Calu3 (cell line): ENCODE measurements around the gene SHISA9. TPM values are rescaled to one million over a fixed set of nuclear protein-coding genes. Genes with fewer than 3 reads are reported as not detected.

Experiments
- BruUV-seq: library from RNA; stranded (reverse); fragments of 400-500 nt; replicated peaks from 2 replicates; lab custom pipeline; 2021; lab: Mats Ljungman, UMichigan
- CTCF ChIA-PET: fragments of 300-600 bp; sonication (Branson Sonifier 250); formaldehyde crosslinking; loops from one replicate; lab custom pipeline; 2022; ENCODE audit warnings: antibody characterized with exemption; lab: Charles Lee
- DNase-seq: peaks from one replicate; pipeline ENCODE4 v3.0.0; 2022
- H3K27ac Mint-ChIP-seq: one replicate; pipeline ENCODE4 v1.8.0; 2022; ENCODE audit warnings: mixed read lengths; ENCODE audit not compliant: unreplicated experiment
- H3K27me3 Mint-ChIP-seq: one replicate; pipeline ENCODE4 v1.8.0; 2022; ENCODE audit warnings: mixed read lengths; ENCODE audit not compliant: unreplicated experiment
- H3K36me3 Mint-ChIP-seq: one replicate; pipeline ENCODE4 v1.8.0; 2022; ENCODE audit warnings: mild to moderate bottlenecking, moderate library complexity, mixed read lengths; ENCODE audit not compliant: insufficient read depth, unreplicated experiment
- H3K4me1 Mint-ChIP-seq: one replicate; pipeline ENCODE4 v1.8.0; 2022; ENCODE audit warnings: mild to moderate bottlenecking, low read depth, mixed read lengths; ENCODE audit not compliant: unreplicated experiment
- H3K4me3 Mint-ChIP-seq: one replicate; pipeline ENCODE4 v1.8.0; 2022; ENCODE audit warnings: mild to moderate bottlenecking, low read depth, moderate library complexity, mixed read lengths; ENCODE audit not compliant: unreplicated experiment
- H3K9me3 Mint-ChIP-seq: one replicate; pipeline ENCODE4 v1.8.0; 2022; ENCODE audit warnings: low read depth, mixed read lengths; ENCODE audit not compliant: unreplicated experiment
- intact Hi-C: fragments of 100-400 bp; cut with micrococcal nuclease; formaldehyde crosslinking; loops from one replicate; pipeline ENCODE4 v1.10.0; 2022; ENCODE audit not compliant: unreplicated experiment
- total RNA-seq: library from RNA; stranded (reverse); gene quantifications from 2 replicates; pipeline ENCODE4 v1.2.3, GENCODE V29; 2022
- TF ChIP-seq, protein P1 (sequence below): fragments of 200-600 bp; IDR thresholded peaks from one replicate; pipeline ENCODE4 v1.8.0; 2022; ENCODE audit warnings: antibody characterized with exemption; ENCODE audit not compliant: unreplicated experiment

SHISA9 gene
- total RNA-seq, 1 experiment from 2014 or later, result not detected

GRCh38 chr16:13171313-13171712, 269.9 kb downstream of the SHISA9 start:
- Mint-ChIP-seq H3K4me3 (no peak overlapping the region), H3K27ac (no peak overlapping the region), H3K27me3 (no peaks in the 10 kb centered on the region), H3K9me3 (peaks cover 16% of the 10 kb centered on the region), H3K36me3 (no peaks in the 10 kb centered on the region), H3K4me1 (no peaks in the 10 kb centered on the region)
- no TSS peak for BruUV-seq
- CTCF ChIA-PET, result no interaction called here
- intact Hi-C loops, result no loop called here
- no peak for DNase-seq
- TF ChIP-seq, protein P1, sequence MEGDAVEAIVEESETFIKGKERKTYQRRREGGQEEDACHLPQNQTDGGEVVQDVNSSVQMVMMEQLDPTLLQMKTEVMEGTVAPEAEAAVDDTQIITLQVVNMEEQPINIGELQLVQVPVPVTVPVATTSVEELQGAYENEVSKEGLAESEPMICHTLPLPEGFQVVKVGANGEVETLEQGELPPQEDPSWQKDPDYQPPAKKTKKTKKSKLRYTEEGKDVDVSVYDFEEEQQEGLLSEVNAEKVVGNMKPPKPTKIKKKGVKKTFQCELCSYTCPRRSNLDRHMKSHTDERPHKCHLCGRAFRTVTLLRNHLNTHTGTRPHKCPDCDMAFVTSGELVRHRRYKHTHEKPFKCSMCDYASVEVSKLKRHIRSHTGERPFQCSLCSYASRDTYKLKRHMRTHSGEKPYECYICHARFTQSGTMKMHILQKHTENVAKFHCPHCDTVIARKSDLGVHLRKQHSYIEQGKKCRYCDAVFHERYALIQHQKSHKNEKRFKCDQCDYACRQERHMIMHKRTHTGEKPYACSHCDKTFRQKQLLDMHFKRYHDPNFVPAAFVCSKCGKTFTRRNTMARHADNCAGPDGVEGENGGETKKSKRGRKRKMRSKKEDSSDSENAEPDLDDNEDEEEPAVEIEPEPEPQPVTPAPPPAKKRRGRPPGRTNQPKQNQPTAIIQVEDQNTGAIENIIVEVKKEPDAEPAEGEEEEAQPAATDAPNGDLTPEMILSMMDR, result no peak

GRCh38 chr16:13176711-13177110, 275.3 kb downstream of the SHISA9 start:
- no peak overlapping the region for H3K27ac Mint-ChIP-seq
- no peak overlapping the region for H3K4me3 Mint-ChIP-seq
- BruUV-seq, result no TSS peak
- H3K36me3 Mint-ChIP-seq, result no peaks in the 10 kb centered on the region
- TF ChIP-seq, protein P1, result no peak
- H3K9me3 Mint-ChIP-seq, result peaks cover 10% of the 10 kb centered on the region
- intact Hi-C loops, result no loop called here
- H3K4me1 Mint-ChIP-seq, result no peaks in the 10 kb centered on the region
- DNase-seq, result no peak
- CTCF ChIA-PET, result no interaction called here
- no peaks in the 10 kb centered on the region for H3K27me3 Mint-ChIP-seq

- no peak for DNase-seq
- Mint-ChIP-seq H3K27ac (no peak overlapping the region), H3K27me3 (no peaks in the 10 kb centered on the region), H3K4me3 (no peak overlapping the region), H3K9me3 (peaks cover 6% of the 10 kb centered on the region), H3K36me3 (no peaks in the 10 kb centered on the region), H3K4me1 (no peaks in the 10 kb centered on the region)
- CTCF ChIA-PET, result interaction anchor here (0.7 kb wide), 2 partner anchors 21 to 688 kb away, joined by 3 read pairs; no protein-coding TSS in a partner anchor
- intact Hi-C loops, result no loop called here
- TF ChIP-seq, protein P1, result no peak
- BruUV-seq, result no TSS peak
Observed at GRCh38 chr16:13178318-13178717, 276.9 kb downstream of the SHISA9 start.

- BruUV-seq, result no TSS peak
- Mint-ChIP-seq H3K9me3 (peaks cover 8% of the 10 kb centered on the region), H3K4me1 (no peaks in the 10 kb centered on the region), H3K4me3 (no peak overlapping the region), H3K27ac (no peak overlapping the region), H3K27me3 (no peaks in the 10 kb centered on the region), H3K36me3 (no peaks in the 10 kb centered on the region)
- TF ChIP-seq, protein P1, result no peak
- intact Hi-C loops, result no loop called here
- DNase-seq, result no peak
- CTCF ChIA-PET, result interaction anchor here (0.6 kb wide), 1 partner anchor 228 kb away, joined by 3 read pairs; no protein-coding TSS in a partner anchor
Observed at GRCh38 chr16:13181432-13181831, 280.0 kb downstream of the SHISA9 start.
